ENCODE measurements around the gene KLHDC8B.

KLHDC8B gene

DNA sequence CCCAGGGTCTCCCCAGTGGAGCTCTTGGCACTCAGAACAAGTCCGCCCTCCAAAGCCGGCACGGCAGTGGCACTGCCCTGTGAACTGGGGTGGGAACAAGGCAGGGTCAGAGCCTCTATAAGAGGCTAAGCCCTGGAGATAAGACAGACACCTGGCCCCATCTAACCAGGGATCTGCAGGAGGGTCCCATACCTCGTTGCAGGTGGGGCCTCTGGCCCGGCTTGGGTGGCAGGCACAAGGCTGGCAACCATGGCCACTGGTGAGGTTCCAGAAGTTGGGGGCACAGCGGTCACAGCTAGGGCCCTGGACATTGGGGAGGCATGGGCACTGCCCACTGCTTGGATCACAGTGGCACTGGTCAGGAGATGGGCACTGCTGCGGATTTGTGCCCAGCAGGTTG is 47.2 kb upstream of the KLHDC8B start:
- no peak for ATAC-seq (ENCODE audit: low read depth)
- H3K4me3 ChIP-seq (ENCODE audit: severe bottlenecking) = no peak overlapping the region

DNA sequence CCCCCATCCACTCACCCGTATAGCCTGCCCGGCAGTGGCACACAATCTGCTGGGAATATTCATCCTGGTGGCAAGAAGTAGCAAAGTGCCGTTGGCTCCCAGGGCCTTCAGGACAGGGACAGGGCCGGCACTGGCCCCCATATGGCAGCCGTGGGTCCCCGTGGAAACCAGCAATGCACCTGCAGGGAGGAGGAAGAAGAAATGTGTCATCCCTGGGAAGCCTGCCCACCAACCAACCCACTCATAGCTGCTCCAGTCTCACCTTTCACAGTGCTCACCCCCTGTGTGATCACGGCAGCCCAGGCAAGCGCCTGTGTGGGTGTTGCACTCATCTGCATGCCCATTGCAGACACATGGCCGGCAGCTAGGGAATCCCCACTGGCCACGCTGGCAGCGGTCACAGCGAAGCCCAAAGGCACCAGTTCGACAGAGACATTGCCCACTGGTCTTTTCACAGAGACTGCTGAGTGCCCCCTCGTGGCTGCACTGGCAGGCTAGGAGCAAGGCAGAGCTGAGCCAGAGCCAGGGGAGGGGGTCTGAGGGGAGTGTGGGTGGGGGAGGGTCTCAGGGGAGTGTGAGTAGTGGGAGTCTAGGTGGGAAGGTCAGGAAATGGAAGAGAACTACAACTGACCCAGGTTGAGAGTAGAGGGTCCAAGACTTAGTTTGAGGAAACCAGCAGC is 46.3 kb upstream of the KLHDC8B start:
- DNase-seq (ENCODE audit: low spot score) (no peak), ATAC-seq (ENCODE audit: low read depth) (no peak)
- TF ChIP-seq, protein P1, sequence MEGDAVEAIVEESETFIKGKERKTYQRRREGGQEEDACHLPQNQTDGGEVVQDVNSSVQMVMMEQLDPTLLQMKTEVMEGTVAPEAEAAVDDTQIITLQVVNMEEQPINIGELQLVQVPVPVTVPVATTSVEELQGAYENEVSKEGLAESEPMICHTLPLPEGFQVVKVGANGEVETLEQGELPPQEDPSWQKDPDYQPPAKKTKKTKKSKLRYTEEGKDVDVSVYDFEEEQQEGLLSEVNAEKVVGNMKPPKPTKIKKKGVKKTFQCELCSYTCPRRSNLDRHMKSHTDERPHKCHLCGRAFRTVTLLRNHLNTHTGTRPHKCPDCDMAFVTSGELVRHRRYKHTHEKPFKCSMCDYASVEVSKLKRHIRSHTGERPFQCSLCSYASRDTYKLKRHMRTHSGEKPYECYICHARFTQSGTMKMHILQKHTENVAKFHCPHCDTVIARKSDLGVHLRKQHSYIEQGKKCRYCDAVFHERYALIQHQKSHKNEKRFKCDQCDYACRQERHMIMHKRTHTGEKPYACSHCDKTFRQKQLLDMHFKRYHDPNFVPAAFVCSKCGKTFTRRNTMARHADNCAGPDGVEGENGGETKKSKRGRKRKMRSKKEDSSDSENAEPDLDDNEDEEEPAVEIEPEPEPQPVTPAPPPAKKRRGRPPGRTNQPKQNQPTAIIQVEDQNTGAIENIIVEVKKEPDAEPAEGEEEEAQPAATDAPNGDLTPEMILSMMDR (IDR thresholded peaks at IDR 0.05; ENCODE audit: poor library complexity, severe bottlenecking) = no peak
- H3K4me3 ChIP-seq (ENCODE audit: severe bottlenecking) = no peak overlapping the region
- no peaks in the 10 kb centered on the region for H3K36me3 ChIP-seq (ENCODE audit: low read depth)
- no peaks in the 10 kb centered on the region for H3K4me1 ChIP-seq (ENCODE audit: insufficient read depth, poor library complexity, severe bottlenecking)
- H3K27ac ChIP-seq (ENCODE audit: poor library complexity, severe bottlenecking) = no peak overlapping the region
- no peaks in the 10 kb centered on the region for H3K27me3 ChIP-seq (ENCODE audit: insufficient read depth, poor library complexity, severe bottlenecking)
- H3K9me3 ChIP-seq (ENCODE audit: severe bottlenecking) = no peaks in the 10 kb centered on the region

More for the DNA sequence above, 47.2 kb upstream of the KLHDC8B start:
- peaks cover 1% of the 10 kb centered on the region for H3K36me3 ChIP-seq (ENCODE audit: low read depth)
- no peaks in the 10 kb centered on the region for H3K27me3 ChIP-seq (ENCODE audit: insufficient read depth, poor library complexity, severe bottlenecking)
- TF ChIP-seq, protein P1 (IDR thresholded peaks at IDR 0.05; ENCODE audit: poor library complexity, severe bottlenecking) = no peak
- no peak overlapping the region for H3K27ac ChIP-seq (ENCODE audit: poor library complexity, severe bottlenecking)
- H3K9me3 ChIP-seq (ENCODE audit: severe bottlenecking) = no peaks in the 10 kb centered on the region
- no peak for DNase-seq (ENCODE audit: low spot score)
- H3K4me1 ChIP-seq (ENCODE audit: insufficient read depth, poor library complexity, severe bottlenecking) = peaks cover 6% of the 10 kb centered on the region

DNA sequence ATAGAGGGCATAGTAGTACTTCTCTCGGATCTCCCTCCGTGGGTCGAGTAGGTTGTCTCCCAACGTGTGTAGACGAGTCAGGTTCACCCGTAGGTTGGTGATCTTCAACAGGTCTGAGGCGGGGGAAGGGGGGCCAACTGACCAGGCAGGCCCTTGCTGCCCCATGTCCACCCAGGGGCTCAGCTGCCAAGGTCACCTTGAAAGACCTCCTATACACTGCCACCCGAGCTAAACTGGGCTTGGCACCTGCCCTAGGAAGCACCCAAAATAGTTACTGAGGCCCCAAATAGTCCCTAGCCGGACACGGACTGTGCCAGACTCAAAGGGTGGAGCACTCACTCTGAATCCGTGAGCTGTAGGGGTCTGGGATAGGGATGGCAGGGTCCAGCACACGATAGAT is 40.4 kb upstream of the KLHDC8B start:
- ATAC-seq (ENCODE audit: low read depth) = no peak

DNA sequence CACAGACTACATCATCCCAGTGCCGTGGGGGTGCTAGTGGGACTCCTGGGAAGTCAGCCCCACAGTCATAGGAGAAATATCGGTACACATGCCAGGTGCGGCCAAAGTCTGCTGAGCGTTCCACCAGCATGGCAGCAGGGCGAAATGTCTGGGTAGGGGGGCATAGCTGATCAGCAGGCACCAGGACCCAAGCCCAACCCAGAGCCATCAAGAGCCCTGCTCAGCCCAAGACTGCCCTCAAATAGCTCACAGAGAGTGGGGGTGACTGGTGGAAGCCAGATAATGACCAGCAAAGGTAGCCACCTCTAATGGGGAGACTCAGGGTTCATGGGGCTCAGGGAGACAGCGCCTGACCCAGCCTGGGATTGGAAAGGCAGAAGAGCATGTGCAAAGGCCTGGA is 39.8 kb upstream of the KLHDC8B start:
- no peak overlapping the region for H3K27ac ChIP-seq (ENCODE audit: poor library complexity, severe bottlenecking)
- TF ChIP-seq, protein P1 (IDR thresholded peaks at IDR 0.05; ENCODE audit: poor library complexity, severe bottlenecking) = no peak
- no peak for DNase-seq (ENCODE audit: low spot score)
- no peaks in the 10 kb centered on the region for H3K36me3 ChIP-seq (ENCODE audit: low read depth)
- H3K4me3 ChIP-seq (ENCODE audit: severe bottlenecking) = no peak overlapping the region
- H3K9me3 ChIP-seq (ENCODE audit: severe bottlenecking) = no peaks in the 10 kb centered on the region
- no peaks in the 10 kb centered on the region for H3K27me3 ChIP-seq (ENCODE audit: insufficient read depth, poor library complexity, severe bottlenecking)
- no peaks in the 10 kb centered on the region for H3K4me1 ChIP-seq (ENCODE audit: insufficient read depth, poor library complexity, severe bottlenecking)
- no peak for ATAC-seq (ENCODE audit: low read depth)

More for the DNA sequence above, 40.4 kb upstream of the KLHDC8B start:
- Histone ChIP-seq H3K4me1 (ENCODE audit: insufficient read depth, poor library complexity, severe bottlenecking) (no peaks in the 10 kb centered on the region), H3K36me3 (ENCODE audit: low read depth) (no peaks in the 10 kb centered on the region), H3K27ac (ENCODE audit: poor library complexity, severe bottlenecking) (no peak overlapping the region), H3K27me3 (ENCODE audit: insufficient read depth, poor library complexity, severe bottlenecking) (no peaks in the 10 kb centered on the region), H3K4me3 (ENCODE audit: severe bottlenecking) (no peak overlapping the region), H3K9me3 (ENCODE audit: severe bottlenecking) (no peaks in the 10 kb centered on the region)
- TF ChIP-seq, protein P1 (IDR thresholded peaks at IDR 0.05; ENCODE audit: poor library complexity, severe bottlenecking) = no peak
- no peak for DNase-seq (ENCODE audit: low spot score)

DNA sequence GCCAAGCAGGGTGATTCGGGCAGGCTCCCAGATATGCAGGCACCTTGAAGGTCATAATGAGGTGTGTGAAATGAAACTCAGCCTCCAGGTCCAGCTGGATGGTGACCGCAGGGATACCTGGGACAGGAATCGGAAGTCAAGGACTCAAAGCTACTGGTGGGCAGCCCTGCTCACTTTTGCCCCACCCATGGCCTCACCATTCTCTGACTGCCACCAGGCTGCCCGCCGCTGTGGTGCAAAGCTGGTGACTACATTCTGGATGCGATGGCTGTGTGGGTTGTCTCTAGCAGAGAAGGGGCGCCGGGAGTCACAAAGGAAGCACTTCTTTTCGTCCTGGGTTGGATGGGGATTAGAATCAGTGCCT is 39.3 kb upstream of the KLHDC8B start:
- H3K36me3 ChIP-seq (ENCODE audit: low read depth) = no peaks in the 10 kb centered on the region
- ATAC-seq (ENCODE audit: low read depth) = no peak
- no peaks in the 10 kb centered on the region for H3K9me3 ChIP-seq (ENCODE audit: severe bottlenecking)
- DNase-seq (ENCODE audit: low spot score) = no peak
- peak overlapping the region; percentile 25 for H3K4me3 ChIP-seq (ENCODE audit: severe bottlenecking)
- no peaks in the 10 kb centered on the region for H3K4me1 ChIP-seq (ENCODE audit: insufficient read depth, poor library complexity, severe bottlenecking)
- TF ChIP-seq, protein P1 (IDR thresholded peaks at IDR 0.05; ENCODE audit: poor library complexity, severe bottlenecking) = no peak
- no peak overlapping the region for H3K27ac ChIP-seq (ENCODE audit: poor library complexity, severe bottlenecking)
- no peaks in the 10 kb centered on the region for H3K27me3 ChIP-seq (ENCODE audit: insufficient read depth, poor library complexity, severe bottlenecking)
